LHCN-M2 (cell line): ENCODE results near the gene STAMBPL1. TPM values are rescaled to one million over a fixed set of nuclear protein-coding genes. Genes with fewer than 3 reads are reported as not detected.

Source experiments
- DNase-seq: peaks from one replicate; pipeline ENCODE4 v3.0.0-alpha.2; 2012; ENCODE audit warnings: low read depth
- total RNA-seq: library from RNA; depleted of rRNA; stranded (reverse); fragments of >200 nt; gene quantifications from 2 replicates; pipeline ENCODE4 v1.2.3, GENCODE V29; 2014

STAMBPL1 gene
- total RNA-seq, 1 experiment from 2014 or later = 69.0 TPM

- no peak for DNase-seq
Observed at GRCh38 chr10:88854684-88855083, 25.4 kb upstream of the STAMBPL1 start.

- no peak for DNase-seq
Observed at GRCh38 chr10:88857831-88858230, 22.2 kb upstream of the STAMBPL1 start.

GRCh38 chr10:88858491-88858890, 21.6 kb upstream of the STAMBPL1 start:
- DNase-seq = no peak

DNA sequence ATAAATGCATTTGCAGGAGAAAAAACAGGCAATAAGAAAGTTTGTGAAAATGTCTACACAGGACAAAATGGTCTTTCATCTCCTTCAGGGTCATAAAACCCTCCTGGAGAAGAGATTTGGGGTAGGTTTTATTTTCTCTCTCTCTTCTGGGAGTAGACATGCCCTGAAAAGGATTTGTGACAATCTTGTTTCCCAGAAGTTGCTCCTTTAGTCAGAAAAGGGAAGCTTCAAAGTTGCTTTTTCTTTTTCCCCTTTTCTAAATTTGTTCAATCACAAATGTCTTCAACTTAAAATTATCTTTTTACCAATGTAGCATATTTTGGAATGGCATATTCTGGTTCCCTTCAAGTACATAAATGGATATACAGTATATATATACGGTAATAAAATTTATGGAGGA, 19.0 kb upstream of the STAMBPL1 start:
- no peak for DNase-seq

- peak; percentile 56 for DNase-seq
Observed at GRCh38 chr10:88865281-88865876, 14.7 kb upstream of the STAMBPL1 start.

DNA sequence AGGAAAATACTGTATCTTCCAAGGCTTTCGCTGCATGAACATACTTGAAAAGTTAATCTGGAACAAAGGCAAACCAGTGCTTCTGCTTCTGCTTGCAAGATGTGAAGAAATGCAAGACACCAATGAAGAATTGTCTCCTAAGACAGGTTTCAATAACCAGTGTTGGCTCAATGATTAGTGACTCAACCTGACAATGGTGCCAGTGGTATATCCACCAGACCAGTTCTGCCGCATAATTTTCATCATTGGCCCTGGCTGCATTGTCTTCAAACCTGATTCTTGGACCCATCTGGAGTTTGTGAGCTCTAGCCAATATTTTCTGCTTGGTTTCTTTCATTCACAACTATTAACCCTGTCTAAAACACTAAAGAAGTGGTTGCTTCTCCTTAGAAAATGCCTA, 13.6 kb upstream of the STAMBPL1 start:
- no peak for DNase-seq

GRCh38 chr10:88870089-88870488, 10.0 kb upstream of the STAMBPL1 start:
- no peak for DNase-seq

DNA sequence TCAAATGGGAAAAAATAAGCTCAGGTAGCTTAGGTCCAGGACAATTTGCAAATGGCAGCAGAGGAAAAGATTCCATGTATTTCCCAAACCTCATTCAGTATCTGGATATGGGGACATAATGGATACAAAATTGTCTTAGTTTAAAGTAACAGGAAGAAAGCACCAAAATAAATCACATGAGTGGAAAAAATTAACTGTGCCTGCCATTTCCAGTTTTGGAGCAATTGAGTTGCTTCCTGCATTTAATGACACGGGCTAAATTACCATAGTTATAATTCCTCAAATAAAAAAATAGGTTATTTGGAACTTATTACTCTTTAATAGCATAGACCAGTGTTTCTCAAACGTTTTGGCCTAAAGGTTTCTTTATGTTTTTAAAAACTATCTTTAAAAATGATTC, 6.3 kb upstream of the STAMBPL1 start:
- no peak for DNase-seq

- DNase-seq = peak; percentile 43
Observed at GRCh38 chr10:88874281-88874680, 5.8 kb upstream of the STAMBPL1 start.

DNA sequence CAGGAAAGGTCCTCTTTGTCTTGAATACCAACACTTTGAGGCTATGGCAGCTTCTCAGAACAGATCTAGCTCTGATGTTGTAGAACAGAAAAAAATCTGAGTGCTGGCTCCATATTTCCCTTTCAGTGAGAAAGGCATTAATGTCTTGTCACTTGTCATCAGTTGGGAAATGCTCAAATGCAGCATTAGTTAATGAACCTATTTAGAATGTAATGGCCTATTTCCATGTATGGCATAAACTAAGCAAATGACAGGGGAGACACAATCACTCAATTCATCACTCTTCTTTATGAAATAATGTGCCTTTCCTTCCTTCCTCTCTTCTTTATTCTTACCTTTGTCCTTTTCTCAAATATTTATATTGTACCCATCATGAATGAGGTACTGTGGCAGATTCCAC, 5.0 kb upstream of the STAMBPL1 start:
- DNase-seq = no peak

DNA sequence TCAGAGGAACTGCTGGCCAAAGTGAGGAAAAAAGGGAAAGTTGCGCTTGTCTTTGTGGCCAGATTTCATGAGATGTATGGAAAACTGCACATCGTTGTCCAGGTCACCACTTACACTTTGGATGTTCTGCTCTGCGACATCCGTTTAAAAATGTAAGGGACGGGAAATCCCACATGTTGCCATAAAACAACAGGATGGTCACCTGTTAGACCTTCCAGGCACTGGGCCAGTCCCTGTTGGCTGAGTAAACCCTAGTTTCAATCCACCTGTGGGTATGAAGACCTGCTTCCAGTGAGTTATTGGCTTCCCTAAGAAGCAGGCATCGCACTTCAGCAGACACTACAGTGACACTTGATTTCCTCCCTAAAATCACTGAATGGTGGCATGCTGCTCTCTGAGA, 2.7 kb upstream of the STAMBPL1 start:
- DNase-seq = no peak

DNA sequence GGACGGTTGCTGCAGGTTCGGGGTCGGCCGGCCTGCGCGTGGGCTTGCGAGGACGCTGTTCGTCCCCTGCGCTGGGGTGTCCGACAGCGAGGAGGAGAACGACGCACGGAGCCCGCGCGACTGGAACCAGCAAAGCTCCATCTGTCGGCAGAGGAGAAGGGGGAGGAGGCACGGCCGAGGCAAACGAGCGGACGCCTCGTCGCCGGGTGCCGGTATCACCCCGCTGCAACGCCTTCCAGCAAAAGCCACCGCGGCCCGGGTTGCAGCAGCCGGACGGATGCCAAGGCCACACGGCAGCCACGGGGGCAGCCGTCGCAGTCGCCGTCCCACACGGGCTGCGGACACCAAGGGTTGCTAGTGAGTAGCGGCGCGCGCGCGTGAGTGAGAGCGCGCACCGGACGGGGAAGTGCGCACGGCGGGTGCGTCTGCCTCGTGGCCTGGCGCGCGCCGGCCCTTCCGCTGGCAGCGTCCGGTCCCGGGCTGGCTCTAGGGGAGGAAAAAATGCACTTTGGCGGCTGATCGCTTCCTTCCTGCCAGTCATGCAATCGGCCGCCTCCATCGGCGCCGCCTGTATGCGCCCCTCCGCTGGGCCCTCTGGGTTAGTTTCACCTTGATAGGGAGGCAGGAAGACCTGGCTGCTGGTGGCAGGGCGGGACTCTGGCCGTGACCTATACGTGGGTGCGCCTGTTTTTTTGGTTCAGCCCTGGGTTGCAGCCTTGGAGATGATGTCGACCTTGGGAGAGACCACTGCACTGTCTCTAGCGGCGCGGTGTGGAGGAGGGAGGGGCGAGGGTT, 434 bp downstream of the STAMBPL1 start:
- peak; percentile 83 for DNase-seq

GRCh38 chr10:88881320-88881719, 1.3 kb downstream of the STAMBPL1 start:
- no peak for DNase-seq

GRCh38 chr10:88881922-88882645, 2.0 kb downstream of the STAMBPL1 start:
- DNase-seq = no peak

DNA sequence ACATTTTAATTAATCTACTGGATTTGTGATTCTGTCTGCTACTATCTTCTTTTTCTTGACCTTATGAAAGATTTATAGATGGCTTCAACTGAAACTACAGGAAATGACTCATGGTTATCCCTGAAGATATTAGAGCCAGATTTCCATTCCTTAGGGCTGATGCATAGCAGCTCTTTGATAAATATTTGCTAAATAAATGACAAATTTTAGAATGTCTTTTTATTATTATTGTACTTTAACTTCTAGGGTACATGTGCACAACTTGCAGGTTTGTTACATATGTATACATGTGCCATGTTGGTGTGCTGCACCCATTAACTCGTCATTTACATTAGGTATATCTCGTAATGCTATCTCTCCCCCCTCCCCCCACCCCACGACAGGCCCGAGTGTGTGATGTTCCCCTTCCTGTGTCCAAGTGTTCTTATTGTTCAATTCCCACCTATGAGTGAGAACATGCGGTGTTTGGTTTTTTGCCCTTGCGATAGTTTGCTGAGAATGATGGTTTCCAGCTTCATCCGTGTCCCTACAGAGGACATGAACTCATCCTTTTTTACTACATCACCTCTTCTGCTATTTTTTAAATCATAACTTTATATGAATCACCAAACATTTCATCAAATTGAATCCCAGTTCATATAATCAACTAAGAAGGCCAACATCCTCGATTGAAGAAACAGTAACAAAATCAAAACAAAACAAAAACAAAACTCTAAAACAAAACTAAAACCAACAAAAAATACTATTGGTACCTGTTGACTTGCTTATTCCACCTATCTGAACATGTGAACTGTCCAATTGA, 2.8 kb downstream of the STAMBPL1 start:
- peak; percentile 81 for DNase-seq

- DNase-seq = no peak
Observed at GRCh38 chr10:88883448-88883809, 3.4 kb downstream of the STAMBPL1 start.

DNA sequence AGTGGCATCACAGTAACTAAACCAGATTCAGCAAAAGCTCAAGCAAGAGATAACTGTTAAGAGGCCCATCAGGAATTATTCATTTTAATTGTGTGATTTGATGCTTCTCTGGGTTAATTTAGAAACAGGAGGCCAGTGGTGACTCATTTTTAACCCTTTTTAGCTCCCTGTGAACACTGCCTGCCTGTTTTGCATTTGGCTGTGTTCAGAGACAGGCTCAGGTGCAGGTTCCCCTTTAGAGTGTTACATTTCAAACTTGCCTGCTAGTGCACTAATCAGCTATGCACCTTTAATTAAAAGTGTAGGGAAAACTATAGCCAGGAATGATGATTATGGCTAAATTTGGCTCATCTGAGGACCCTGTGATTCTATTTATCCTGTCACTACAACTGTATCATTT, 6.5 kb downstream of the STAMBPL1 start:
- no peak for DNase-seq

GRCh38 chr10:88888810-88889445, 8.9 kb downstream of the STAMBPL1 start:
- DNase-seq = no peak

DNA sequence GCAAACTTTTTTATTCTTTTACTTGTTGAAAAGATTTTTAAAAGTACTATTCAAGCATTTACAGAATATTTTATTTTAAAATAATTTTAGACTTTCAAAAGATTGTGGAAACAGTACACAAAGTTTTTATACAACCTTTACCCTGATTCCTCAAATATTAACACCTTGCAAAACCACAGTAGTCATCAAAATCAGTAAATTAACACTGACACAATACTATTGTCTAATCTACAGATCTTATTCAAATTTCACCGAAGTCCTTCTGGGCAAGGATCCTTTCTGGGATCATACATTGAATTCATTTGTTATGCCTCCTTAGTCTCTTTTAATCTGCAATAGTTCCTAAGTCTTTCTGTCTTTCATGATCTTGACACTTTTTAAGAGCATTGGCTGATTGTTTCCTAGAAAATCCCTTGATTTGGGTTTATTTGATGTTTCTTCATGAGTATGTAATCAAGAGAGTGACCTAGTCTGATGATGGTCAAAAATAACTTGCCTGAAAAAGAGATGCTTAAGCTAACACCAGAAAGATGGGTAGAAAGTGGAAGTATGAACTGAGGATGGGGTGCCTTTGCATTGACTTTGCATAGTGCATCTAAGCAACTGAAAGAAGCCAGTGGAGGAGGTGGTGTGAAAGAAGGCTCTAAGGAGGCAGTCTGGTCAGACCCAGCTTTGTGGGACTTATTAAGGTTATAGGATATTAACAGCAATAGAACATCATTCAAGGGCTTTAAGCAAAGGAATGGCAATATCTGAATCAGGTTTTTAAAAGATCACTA, 9.7 kb downstream of the STAMBPL1 start:
- no peak for DNase-seq

GRCh38 chr10:88890681-88891381, 10.8 kb downstream of the STAMBPL1 start:
- DNase-seq = no peak
